ENCODE results near the gene TCP11.
A peak's percentile ranks its signal among the peaks of the same experiment; 100 is the strongest.
"Not testable (repeated sequence)": the region's sequence is repeated elsewhere in the genome, so short reads cannot be mapped to it uniquely, and the experiment has no call there.

TCP11 gene

DNA sequence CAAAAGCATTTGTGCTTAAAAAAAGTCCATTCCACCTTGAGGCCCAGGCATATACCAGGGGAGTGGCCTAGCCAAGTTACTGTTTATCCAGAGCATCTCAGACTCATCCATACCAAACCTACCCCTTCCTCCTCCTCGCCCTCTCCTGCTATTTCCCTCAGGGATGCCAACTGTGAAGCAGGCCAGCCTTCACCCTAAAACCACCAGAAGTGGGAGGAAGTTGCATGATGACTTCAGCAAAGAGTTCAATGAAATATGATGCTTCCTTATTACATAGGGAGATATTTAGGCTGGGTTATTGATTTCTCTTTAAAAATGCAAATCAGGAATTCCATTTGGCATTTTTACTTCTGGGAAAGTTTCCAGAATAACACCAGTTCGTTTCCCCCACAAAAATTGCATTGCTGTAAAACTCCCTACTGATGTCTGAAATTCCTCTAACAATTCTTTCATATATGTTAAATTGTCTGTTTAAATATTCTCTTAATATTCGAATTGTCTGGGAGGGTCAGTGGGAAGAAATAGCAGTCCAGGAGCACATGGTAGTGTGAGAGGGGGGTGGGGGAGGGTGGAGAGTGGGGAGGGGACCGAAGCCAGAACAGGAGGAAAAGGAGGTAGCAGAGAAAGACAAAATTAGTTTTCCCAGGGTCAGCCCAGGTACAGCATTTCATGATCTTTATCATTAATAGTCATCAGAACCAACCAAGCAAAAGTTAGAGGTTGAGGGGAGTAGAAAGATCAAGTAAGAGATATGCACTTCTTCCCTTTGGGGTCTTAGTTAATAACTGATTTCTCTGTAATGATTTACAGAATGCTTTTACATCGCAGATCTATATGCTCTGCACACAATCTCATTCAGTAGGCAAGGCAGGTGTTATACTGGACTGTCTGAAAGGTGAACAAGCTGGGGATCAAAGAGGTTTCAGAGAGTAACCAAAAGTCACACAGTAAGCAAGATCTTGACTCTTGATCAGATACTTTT, 1.7 kb upstream of the TCP11 start:
- no peak for DNase-seq

DNA sequence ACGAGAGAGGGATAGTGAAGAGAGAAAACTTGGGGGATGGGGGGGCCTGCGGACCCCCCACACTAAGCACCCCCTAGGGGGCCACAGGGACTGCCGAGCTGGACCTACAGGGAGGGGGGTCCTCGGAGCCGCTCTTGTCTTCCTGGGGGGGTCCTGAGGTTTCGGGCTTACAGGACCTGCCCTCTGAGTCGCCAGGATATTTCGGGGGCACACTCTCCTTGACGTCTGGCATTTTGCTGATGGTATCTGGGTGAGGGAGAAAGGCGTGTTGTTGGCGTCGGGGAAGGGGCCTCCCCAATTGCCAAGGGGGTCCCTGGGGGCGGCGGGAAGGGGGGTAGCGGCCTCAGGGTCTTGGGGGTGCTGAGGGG, 516 bp downstream of the TCP11 start:
- no peak for DNase-seq

DNA sequence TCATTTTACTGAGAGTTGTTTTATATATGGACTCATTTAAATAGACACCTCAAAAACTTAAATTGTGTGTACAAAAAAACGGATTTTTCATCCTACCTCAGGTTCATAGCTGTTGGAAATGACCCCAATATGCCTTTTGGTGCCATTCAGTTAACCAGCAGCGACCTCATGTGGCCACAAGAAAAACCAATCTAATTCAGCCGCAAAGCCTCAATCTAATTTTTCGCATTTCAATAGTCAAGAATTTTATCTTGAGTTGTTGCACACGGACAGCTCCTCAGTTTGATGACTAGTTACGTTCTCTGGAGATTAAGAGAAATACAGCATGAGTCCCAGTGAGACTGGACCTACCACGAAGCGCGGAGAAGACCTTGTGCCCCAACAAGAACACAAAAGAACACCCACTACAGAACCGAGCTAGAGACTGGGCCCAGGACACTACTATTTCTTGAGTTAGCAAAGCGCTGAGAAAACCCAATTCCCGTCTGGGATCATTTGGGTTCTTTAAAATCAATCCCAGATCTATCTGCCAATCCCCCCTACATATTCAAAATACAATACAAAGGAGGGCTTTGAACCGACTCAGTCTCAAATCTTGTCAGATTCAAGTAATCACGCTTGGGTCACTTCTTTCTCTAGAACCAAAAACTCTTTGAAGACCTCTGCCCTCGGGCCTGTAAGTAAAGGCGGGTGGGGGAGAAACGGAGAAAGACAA, 1.1 kb downstream of the TCP11 start:
- peak; percentile 23 for DNase-seq

GRCh38 chr6:35139470-35139869, 1.7 kb downstream of the TCP11 start:
- no peak for DNase-seq

GRCh38 chr6:35138191-35138590, 2.9 kb downstream of the TCP11 start:
- DNase-seq = not testable (repeated sequence)

DNA sequence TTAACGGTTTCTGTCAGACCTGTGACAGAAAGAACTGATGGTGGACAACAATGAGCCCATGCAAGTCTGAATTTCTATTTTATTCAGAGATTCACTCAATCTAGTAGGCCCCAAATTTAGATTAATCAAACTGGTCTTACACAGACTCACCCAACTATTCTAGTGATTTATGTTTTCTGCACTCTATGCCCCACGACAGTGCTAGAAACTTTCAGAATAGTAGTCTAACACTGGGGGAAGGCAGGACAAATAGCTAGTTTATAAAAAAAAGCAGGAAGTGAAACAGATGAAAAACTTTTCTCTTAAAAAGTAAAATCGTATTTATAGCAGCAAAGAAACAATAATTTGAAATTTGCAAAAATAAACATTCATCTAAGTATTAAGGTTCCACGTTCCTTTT, 5.0 kb downstream of the TCP11 start:
- DNase-seq = no peak

GRCh38 chr6:35128496-35128895, 12.6 kb downstream of the TCP11 start:
- DNase-seq = no peak

DNA sequence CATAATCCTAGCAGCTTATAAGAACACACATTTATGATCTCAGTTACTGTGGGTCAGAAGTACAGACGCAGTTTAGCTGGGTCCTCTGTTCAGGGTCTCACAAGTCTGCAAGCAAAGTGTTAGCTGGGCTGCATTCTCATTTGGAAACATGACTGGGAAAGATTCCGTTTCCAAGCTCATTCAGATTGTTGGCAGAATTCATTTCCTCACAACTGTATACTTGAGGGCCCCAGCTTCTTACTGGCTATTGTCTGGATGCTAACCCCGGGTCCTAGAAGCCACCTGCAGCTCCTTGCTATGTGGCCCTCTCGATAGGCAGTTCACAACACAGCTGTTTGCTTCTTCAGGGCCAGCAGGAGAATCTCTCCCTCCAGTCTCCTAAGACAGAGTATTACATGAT, 13.1 kb downstream of the TCP11 start:
- DNase-seq = no peak

GRCh38 chr6:35124356-35124755, 16.8 kb downstream of the TCP11 start:
- DNase-seq = no peak

DNA sequence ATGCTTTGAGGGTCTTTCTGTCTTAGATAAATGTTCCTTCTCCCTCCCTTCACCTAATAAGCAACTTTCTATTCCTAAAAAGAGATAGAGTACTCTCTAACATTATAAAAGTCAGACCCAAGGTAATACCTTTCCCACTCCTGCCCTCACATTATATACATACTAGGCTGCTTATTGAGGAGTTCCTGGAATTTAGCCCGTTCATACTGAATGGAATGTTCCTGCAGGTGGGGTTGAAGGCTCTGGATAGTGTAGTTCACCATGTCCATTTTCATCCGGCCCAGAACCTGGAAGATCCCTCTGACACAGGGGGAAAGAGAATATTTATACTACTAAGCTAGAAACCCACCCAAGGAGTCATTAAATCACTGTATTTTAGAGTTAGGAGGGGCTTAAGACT, 20.4 kb downstream of the TCP11 start:
- DNase-seq = no peak

DNA sequence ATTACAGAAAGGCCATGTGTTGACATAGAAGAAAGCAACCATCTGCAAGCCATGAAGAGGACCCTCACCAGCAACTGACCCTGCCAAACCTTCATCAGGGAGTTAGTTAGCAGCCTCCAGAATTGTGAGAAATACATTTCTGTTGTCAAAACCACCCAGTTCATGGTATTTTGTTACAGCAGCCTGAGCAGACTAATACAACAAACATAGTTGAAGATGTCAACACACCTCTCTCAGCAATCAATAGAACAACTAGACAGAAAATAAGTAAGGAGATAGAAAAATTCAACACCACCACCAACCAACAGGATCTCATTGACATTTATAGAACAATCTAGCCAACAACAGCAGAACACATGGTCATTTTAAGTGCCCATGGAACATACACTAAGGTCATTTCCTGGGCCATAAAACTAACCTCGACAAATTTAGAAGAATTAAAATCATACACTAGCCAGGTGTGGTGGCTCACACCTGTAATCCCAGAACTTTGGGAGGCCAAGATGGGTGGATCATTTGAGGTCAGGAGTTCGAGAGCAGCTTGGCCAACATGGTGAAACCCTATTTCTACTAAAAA, 32.7 kb downstream of the TCP11 start:
- DNase-seq = no peak

- peak; percentile 3 for DNase-seq
Observed at GRCh38 chr6:35107761-35108160, 33.4 kb downstream of the TCP11 start.

DNA sequence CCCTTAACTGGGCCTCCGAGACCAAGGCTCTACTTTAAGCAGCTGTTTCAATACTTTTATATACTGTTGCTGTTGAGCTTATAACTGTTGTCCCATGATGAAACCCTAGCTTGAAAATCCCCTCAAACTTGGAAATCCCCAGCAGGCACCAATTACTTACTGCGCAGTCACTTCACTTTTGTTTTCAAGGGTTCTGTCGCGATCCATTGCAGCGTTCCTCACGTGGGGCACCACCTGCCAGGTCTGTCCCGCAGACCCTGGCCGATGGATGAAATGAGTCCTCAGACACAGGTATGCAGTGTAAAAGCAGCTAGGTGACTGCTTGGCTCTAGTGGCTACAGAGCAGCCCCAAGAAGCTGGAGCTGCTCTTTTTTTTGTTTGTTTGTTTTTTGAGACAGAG, 33.9 kb downstream of the TCP11 start:
- not testable (repeated sequence) for DNase-seq

- not testable (repeated sequence) for DNase-seq
Observed at GRCh38 chr6:35106061-35106460, 35.1 kb downstream of the TCP11 start.

- no peak for DNase-seq
Observed at GRCh38 chr6:35105078-35105477, 36.1 kb downstream of the TCP11 start.

DNA sequence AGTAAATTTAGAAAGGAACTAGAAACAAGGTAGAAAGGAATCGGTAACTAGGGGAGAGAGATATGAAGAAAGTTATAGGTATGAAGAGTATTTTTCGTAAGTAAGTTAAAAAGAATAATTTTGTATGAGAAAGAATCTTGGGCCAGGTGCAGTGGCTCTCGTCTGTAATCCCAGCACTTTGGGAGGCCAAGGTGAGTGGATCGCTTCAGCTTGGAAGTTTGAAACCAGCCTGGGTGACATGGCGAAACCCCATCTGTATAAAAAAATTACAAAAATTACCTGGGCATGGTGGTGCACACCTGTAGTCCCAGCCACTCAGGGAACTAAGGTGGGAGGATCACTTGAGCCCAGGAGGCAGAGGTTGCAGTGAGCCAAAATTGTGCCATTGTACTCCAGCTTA, 42.0 kb downstream of the TCP11 start:
- DNase-seq = no peak

- DNase-seq = peak; percentile 38
Observed at GRCh38 chr6:35096129-35096862, 44.8 kb downstream of the TCP11 start.

DNA sequence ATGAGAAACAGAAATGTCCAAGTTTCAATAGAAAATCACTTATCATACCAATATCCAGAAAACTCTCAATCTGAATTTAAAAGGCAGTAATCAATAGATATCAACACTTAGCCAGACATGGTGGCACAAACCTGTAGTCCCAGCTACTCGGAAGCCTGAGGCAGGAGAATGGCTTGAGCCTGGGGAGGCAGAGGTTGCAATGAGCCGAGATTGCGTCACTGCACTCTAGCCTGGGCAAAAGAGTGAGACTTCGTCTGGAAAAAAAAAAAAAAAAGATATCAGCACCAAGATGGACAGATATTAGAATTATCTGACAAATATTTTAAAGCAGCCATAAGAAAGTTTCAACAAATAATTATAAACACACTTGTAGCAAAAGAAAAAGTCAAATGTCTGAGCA, 47.0 kb downstream of the TCP11 start:
- no peak for DNase-seq

DNA sequence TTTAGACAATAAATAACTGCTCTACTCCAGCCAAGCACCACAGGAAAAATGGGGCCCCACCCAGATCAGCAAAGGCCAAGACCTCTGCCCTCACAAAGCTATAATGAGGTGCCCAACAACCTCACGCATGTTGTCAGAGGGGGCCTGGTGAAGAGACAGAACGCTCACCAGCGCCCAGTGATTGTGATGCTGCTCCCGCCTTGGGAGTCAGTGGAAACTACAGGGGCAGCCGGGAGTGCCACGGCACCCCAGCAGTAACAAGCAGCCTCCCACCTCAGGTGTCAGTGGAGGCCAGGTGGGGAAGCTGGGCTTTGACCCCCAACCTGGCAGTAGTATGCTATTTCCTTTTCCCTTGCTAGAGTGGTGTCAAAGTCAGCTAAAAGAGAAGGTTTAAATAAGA, 47.4 kb downstream of the TCP11 start:
- no peak for DNase-seq

- no peak for DNase-seq
Observed at GRCh38 chr6:35093118-35093445, 48.1 kb downstream of the TCP11 start.

GRCh38 chr6:35092362-35093117, 48.6 kb downstream of the TCP11 start:
- no peak for DNase-seq

DNA sequence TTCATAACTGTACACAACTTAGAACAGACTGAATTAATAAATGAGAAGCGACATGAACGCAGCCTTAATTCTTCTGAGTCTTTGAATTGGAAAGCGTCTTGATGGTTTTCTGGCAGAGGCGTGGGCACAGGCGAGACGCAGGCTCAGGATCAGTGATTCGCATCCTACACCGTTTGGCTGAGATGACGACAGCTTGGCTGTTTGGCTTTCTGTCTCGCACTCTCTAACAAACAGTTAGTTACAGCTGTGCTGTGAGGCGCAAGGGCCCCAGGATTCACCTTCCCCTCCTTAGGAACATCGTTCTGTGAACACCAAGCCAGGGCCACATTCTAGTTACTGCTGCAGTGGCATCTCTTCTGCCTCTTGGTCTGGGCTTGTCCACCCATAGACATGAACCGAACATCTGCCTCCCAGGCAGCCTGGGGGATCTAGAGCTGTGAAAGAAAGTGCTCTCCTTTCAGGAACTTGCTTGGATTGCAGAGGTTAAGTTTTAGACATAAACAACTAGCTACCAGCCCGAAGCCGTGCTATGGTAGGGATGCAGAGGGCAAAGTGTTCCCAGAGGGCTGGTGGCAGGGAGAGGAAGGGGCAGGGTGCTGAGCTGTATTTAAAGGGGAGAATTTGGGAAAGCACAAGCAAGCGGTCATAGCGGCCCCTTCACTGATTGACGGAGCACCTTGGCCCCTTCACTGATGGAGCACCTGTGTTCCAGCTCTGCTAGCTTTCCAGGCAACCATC, 49.6 kb downstream of the TCP11 start:
- DNase-seq = no peak

All from NCI-H1092 treated with DMSO at 0.1 percent for 48 hours (cell line).